ENCODE results near the gene BSN. TPM values are rescaled to one million over a fixed set of nuclear protein-coding genes. Genes with fewer than 3 reads are reported as not detected.

BSN gene
- total RNA-seq, 4 donors from 2014 or later, result 0.37 to 0.81 (median 0.73) TPM

DNA sequence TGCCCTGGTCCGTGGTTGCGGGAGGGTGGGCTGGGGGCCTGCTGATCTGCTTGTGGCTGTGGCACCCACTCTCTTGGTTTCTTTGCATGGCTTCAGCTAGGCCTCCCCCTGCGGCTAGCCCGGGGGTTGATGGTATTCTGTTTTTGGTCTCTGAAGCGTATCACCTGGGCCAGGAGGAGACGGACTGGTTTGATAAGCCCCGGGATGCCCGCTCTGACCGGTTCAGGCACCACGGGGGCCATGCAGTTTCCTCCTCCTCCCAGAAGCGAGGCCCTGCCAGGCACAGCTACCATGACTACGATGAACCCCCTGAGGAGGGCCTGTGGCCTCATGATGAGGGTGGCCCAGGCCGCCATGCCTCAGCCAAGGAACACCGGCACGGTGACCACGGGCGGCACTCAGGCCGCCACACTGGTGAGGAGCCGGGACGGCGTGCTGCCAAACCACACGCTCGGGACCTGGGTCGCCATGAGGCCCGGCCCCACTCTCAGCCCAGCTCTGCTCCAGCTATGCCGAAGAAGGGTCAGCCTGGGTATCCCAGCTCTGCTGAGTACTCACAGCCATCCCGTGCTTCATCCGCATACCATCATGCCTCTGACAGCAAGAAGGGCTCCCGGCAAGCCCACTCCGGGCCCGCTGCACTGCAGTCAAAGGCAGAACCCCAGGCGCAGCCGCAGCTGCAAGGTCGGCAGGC, 108.6 kb downstream of the BSN start:
- Histone ChIP-seq H3K27ac (no peak overlapping the region), H3K4me3 (no peak overlapping the region), H3K27me3 (peaks cover 61% of the 10 kb centered on the region), H3K36me3 (no peaks in the 10 kb centered on the region), H3K9me3 (no peaks in the 10 kb centered on the region), H3K4me1 (no peaks in the 10 kb centered on the region)
- no peak for TF ChIP-seq POLR2AphosphoS5 (IDR thresholded peaks at IDR 0.05)
- TF ChIP-seq EP300 (IDR thresholded peaks at IDR 0.05), result no peak
- TF ChIP-seq, protein P1, sequence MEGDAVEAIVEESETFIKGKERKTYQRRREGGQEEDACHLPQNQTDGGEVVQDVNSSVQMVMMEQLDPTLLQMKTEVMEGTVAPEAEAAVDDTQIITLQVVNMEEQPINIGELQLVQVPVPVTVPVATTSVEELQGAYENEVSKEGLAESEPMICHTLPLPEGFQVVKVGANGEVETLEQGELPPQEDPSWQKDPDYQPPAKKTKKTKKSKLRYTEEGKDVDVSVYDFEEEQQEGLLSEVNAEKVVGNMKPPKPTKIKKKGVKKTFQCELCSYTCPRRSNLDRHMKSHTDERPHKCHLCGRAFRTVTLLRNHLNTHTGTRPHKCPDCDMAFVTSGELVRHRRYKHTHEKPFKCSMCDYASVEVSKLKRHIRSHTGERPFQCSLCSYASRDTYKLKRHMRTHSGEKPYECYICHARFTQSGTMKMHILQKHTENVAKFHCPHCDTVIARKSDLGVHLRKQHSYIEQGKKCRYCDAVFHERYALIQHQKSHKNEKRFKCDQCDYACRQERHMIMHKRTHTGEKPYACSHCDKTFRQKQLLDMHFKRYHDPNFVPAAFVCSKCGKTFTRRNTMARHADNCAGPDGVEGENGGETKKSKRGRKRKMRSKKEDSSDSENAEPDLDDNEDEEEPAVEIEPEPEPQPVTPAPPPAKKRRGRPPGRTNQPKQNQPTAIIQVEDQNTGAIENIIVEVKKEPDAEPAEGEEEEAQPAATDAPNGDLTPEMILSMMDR (IDR thresholded peaks at IDR 0.05), result no peak
- no peak for TF ChIP-seq POLR2A (IDR thresholded peaks at IDR 0.05)
- no peak for ATAC-seq
- 100% methylated on average over 2 of the region's 34 CpGs; no CpG with 5 or more reads in 1 of the 2 donors for WGBS, 2 donors (ENCODE audit: low coverage in 1 of 2)

DNA sequence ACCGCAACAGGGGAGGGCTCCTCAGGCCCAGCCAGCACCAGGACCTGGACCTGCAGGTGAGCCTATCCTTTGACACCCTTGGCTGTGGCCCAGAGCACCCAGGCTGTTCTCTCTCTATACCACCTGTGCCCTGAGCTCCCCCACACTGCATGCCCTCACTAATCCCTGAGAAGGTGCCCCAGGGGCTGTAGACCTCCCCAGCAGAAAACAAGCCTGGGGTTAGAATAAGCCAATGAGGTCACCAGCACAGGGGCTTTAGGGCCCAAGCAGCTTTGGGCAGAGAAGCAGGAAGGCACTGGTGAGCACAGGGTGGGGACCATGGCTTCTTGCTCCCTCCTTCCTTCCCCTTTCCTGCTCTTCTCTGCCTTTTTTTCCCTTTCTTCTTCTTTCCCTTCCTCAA, 109.6 kb downstream of the BSN start:
- no peak for ATAC-seq
- Histone ChIP-seq H3K4me1 (no peaks in the 10 kb centered on the region), H3K9me3 (no peaks in the 10 kb centered on the region), H3K27me3 (peaks cover 71% of the 10 kb centered on the region), H3K36me3 (no peaks in the 10 kb centered on the region), H3K27ac (no peak overlapping the region), H3K4me3 (no peak overlapping the region)
- WGBS, 2 donors (ENCODE audit: low coverage in 1 of 2), result no CpG with 5 or more reads among the region's 1 CpG
- TF ChIP-seq, protein P1 (IDR thresholded peaks at IDR 0.05), result no peak
- no peak for TF ChIP-seq EP300 (IDR thresholded peaks at IDR 0.05)
- no peak for TF ChIP-seq POLR2AphosphoS5 (IDR thresholded peaks at IDR 0.05)
- no peak for TF ChIP-seq POLR2A (IDR thresholded peaks at IDR 0.05)

DNA sequence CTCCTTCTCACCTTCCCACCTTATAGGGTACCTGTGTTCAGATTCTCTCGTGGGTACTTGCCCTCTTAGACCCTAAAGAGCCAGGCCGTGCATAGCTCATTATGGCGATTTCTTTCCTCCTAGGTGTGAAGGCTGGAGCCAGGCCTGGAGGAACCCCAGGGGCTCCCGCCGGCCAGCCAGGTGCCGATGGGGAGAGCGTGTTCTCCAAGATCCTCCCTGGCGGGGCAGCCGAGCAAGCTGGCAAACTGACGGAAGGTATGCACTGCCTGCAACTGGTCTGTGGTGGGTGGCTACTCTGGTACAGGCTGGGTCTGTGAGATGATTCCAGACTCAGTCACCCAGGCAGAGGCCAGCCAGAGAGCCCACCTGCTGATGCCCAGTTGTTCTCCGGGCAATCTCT, 110.0 kb downstream of the BSN start:
- no peaks in the 10 kb centered on the region for H3K36me3 ChIP-seq
- H3K27me3 ChIP-seq, result peaks cover 75% of the 10 kb centered on the region
- WGBS, 2 donors (ENCODE audit: low coverage in 1 of 2), result 96% methylated on average over 3 of the region's 11 CpGs; no CpG with 5 or more reads in 1 of the 2 donors
- no peak overlapping the region for H3K4me3 ChIP-seq
- TF ChIP-seq EP300 (IDR thresholded peaks at IDR 0.05) (no peak), POLR2AphosphoS5 (IDR thresholded peaks at IDR 0.05) (no peak), POLR2A (IDR thresholded peaks at IDR 0.05) (no peak)
- TF ChIP-seq, protein P1 (IDR thresholded peaks at IDR 0.05), result no peak
- no peaks in the 10 kb centered on the region for H3K4me1 ChIP-seq
- ATAC-seq, result no peak
- no peak overlapping the region for H3K27ac ChIP-seq
- no peaks in the 10 kb centered on the region for H3K9me3 ChIP-seq

DNA sequence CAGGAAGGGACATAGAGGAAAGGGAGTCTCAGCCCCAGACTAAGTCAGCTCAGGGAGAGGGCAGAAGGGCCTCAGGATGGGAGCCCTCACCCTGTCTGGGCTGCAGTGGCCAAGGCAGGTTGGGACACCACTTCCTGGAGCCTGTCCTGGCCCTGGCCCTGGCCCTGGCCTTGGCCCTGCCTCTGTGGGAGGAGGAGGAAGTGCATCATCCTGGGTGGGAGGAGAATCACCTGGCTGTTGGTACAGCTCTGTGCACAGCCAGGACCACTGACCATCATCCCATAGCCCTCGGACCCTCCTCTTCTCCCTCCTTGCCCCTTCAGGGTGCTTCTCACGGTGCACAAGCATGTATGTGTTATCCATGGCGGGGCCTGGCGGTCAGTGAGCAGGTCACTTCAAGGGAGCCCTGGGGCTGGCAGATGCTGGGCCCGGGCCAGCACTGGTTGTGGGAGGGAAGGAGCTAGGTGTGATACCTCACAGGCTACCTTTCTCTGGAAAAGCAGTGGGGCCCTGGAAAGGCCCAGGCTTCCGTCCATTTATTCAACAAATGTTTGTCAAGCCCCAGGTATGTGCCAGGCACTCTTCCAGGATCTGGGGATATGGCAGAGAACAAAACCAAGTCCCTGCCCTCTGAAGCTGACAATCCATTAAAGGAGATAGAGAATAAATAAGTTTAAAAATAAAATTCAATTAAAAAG, 111.7 kb downstream of the BSN start:
- H3K4me3 ChIP-seq, result no peak overlapping the region
- peaks cover 78% of the 10 kb centered on the region for H3K27me3 ChIP-seq
- H3K36me3 ChIP-seq, result no peaks in the 10 kb centered on the region
- no peak for ATAC-seq
- TF ChIP-seq, protein P1 (IDR thresholded peaks at IDR 0.05), result no peak
- no peak for TF ChIP-seq EP300 (IDR thresholded peaks at IDR 0.05)
- TF ChIP-seq POLR2AphosphoS5 (IDR thresholded peaks at IDR 0.05), result no peak
- no peak for TF ChIP-seq POLR2A (IDR thresholded peaks at IDR 0.05)
- no peaks in the 10 kb centered on the region for H3K4me1 ChIP-seq
- H3K27ac ChIP-seq, result no peak overlapping the region
- WGBS, 2 donors (ENCODE audit: low coverage in 1 of 2), result 50% methylated on average over 1 of the region's 6 CpGs; no CpG with 5 or more reads in 1 of the 2 donors
- no peaks in the 10 kb centered on the region for H3K9me3 ChIP-seq

DNA sequence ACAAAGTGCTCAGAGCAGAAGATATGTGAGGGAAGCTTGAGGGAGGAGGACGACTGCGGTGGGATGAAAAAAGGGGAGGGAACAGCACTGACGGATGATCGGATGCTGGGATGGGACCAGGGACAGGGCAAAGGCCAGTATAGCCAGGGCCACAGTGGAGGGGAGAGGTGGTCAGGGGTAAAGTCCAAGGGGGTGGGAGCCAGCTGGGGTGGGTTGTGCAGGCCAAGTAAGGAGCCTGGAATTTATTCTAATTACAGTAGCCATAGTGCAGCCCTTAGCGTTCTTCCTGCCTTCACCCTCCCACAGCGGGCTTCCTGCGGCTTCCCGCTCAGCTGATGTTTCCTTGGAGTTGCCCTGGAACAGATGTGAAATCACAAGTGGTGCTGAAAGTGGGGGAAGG, 112.3 kb downstream of the BSN start:
- 9 to 22% methylated on average over 6 to 7 of the region's 8 CpGs for WGBS, 2 donors (ENCODE audit: low coverage in 1 of 2)
- no peaks in the 10 kb centered on the region for H3K4me1 ChIP-seq
- H3K36me3 ChIP-seq, result no peaks in the 10 kb centered on the region
- peaks cover 78% of the 10 kb centered on the region for H3K27me3 ChIP-seq
- no peaks in the 10 kb centered on the region for H3K9me3 ChIP-seq
- TF ChIP-seq POLR2AphosphoS5 (IDR thresholded peaks at IDR 0.05) (no peak), POLR2A (IDR thresholded peaks at IDR 0.05) (no peak), EP300 (IDR thresholded peaks at IDR 0.05) (no peak)
- TF ChIP-seq, protein P1 (IDR thresholded peaks at IDR 0.05), result no peak
- no peak overlapping the region for H3K4me3 ChIP-seq
- no peak for ATAC-seq
- H3K27ac ChIP-seq, result no peak overlapping the region

All from gastroesophageal sphincter (tissue), 4 donors.